GM04504 (cell line): ENCODE measurements around the gene YIF1B.
A peak's percentile ranks its signal among the peaks of the same experiment; 100 is the strongest.
"Not testable (repeated sequence)": the region's sequence is repeated elsewhere in the genome, so short reads cannot be mapped to it uniquely, and the experiment has no call there.

Source experiments
- DNase-seq: peaks from one replicate; pipeline ENCODE4 v3.0.0-alpha.2; 2012; ENCODE audit warnings: low read depth

YIF1B gene

GRCh38 chr19:38315657-38316476 is at the start of gene YIF1B:
Gene YIF1B, minus strand, starts transcription at chr19:38315947. Its CDS starts 30 bp downstream, at chr19:38315917.
- peak; percentile 95 for DNase-seq

- not testable (repeated sequence) for DNase-seq
Measured at GRCh38 chr19:38362946-38363688, 47.4 kb upstream of the YIF1B start.

GRCh38 chr19:38362076-38362945 is 46.6 kb upstream of the YIF1B start:
- DNase-seq, result no peak

- no peak for DNase-seq
Measured at GRCh38 chr19:38361633-38362075, 45.9 kb upstream of the YIF1B start.

GRCh38 chr19:38360839-38361631 is 45.3 kb upstream of the YIF1B start:
- no peak for DNase-seq

- no peak for DNase-seq
Measured at GRCh38 chr19:38360351-38360750, 44.6 kb upstream of the YIF1B start.

- no peak for DNase-seq
Measured at GRCh38 chr19:38359242-38360021, 43.7 kb upstream of the YIF1B start.

- no peak for DNase-seq
Measured at GRCh38 chr19:38358071-38358470, 42.3 kb upstream of the YIF1B start.

- no peak for DNase-seq
Measured at GRCh38 chr19:38355728-38356725, 40.3 kb upstream of the YIF1B start.

GRCh38 chr19:38352611-38353010 is 36.9 kb upstream of the YIF1B start:
- no peak for DNase-seq

GRCh38 chr19:38351865-38352395 is 36.2 kb upstream of the YIF1B start:
- DNase-seq, result no peak

GRCh38 chr19:38350883-38351282 is 35.1 kb upstream of the YIF1B start:
- DNase-seq, result no peak

GRCh38 chr19:38346837-38347236 is 31.1 kb upstream of the YIF1B start:
- no peak for DNase-seq

- DNase-seq, result no peak
Measured at GRCh38 chr19:38340927-38341326, 25.2 kb upstream of the YIF1B start.

- DNase-seq, result not testable (repeated sequence)
Measured at GRCh38 chr19:38339011-38339410, 23.3 kb upstream of the YIF1B start.

GRCh38 chr19:38337360-38337653 is 21.6 kb upstream of the YIF1B start:
- no peak for DNase-seq

GRCh38 chr19:38336638-38337359 is 21.1 kb upstream of the YIF1B start:
- peak; percentile 61 for DNase-seq

GRCh38 chr19:38335949-38336637 is 20.3 kb upstream of the YIF1B start:
- DNase-seq, result peak; percentile 89
